PC-9 (cell line): Measurements from ENCODE around the gene PLD5. TPM values are rescaled to one million over a fixed set of nuclear protein-coding genes. Genes with fewer than 3 reads are reported as not detected.
"Not testable (repeated sequence)": the region's sequence is repeated elsewhere in the genome, so short reads cannot be mapped to it uniquely, and the experiment has no call there.

Experiments used
- BruUV-seq: library from RNA; stranded (reverse); fragments of 400-500 nt; replicated peaks from 2 replicates; lab custom pipeline; 2021; lab: Mats Ljungman, UMichigan
- CTCF ChIA-PET: fragments of 300-600 bp; sonication (Branson Sonifier 250); formaldehyde crosslinking; loops from one replicate; lab custom pipeline; 2022; ENCODE audit warnings: antibody characterized with exemption; lab: Charles Lee
- POLR2A ChIA-PET: fragments of 300-600 bp; sonication (Branson Sonifier 250); formaldehyde crosslinking; loops from one replicate; lab custom pipeline; 2022; ENCODE audit warnings: antibody characterized with exemption; ENCODE audit not compliant: unreplicated experiment; lab: Charles Lee
- DNase-seq, 2 experiments: peaks; one replicate each; pipeline versions ENCODE4 v3.0.0 to v3.0.0-alpha.2; 2015 to 2022; ENCODE audit warnings: mixed read lengths in 1 of 2
- H2AFZ ChIP-seq: fragments of 200-600 bp; sonication (generic); 2 replicates; pipeline ENCODE4 v1.8.1; 2017; ENCODE audit warnings: antibody characterized with exemption
- H3F3A ChIP-seq: fragments of 200-600 bp; sonication (generic); 2 replicates; pipeline ENCODE4 v1.8.1; 2017; ENCODE audit warnings: antibody characterized with exemption, mild to moderate bottlenecking, low read depth; ENCODE audit not compliant: insufficient read depth
- H3K27ac ChIP-seq: fragments of 200-600 bp; sonication (generic); 2 replicates; pipeline ENCODE4 v1.6.1; 2016; ENCODE audit warnings: mixed run types
- H3K27me3 ChIP-seq: fragments of 200-600 bp; sonication (generic); 2 replicates; pipeline ENCODE4 v1.6.1; 2016; ENCODE audit warnings: low read depth, mixed run types; ENCODE audit not compliant: insufficient read depth
- H3K36me3 ChIP-seq: fragments of 200-600 bp; sonication (generic); 2 replicates; pipeline ENCODE4 v1.6.1; 2016; ENCODE audit warnings: low read depth, mixed run types
- H3K4me1 ChIP-seq: fragments of 200-600 bp; sonication (generic); replicated peaks from 2 replicates; pipeline ENCODE4 v1.6.1; 2016; ENCODE audit warnings: mixed run types; ENCODE audit not compliant: insufficient read depth
- H3K4me2 ChIP-seq: fragments of 200-600 bp; sonication (generic); 2 replicates; pipeline ENCODE4 v1.6.1; 2017; ENCODE audit warnings: mixed run types
- H3K4me3 ChIP-seq: fragments of 200-600 bp; sonication (generic); 2 replicates; pipeline ENCODE4 v1.6.1; 2016; ENCODE audit warnings: mixed run types
- H3K79me2 ChIP-seq: fragments of 200-600 bp; sonication (generic); 2 replicates; pipeline ENCODE4 v1.6.1; 2017; ENCODE audit warnings: low read depth, mixed run types
- H3K9me2 ChIP-seq: fragments of 200-600 bp; sonication (generic); 2 replicates; pipeline ENCODE4 v1.8.1; 2017; ENCODE audit warnings: mild to moderate bottlenecking; ENCODE audit not compliant: insufficient read depth
- H3K9me3 ChIP-seq: fragments of 200-600 bp; sonication (generic); 2 replicates; pipeline ENCODE4 v1.8.1; 2016; ENCODE audit warnings: low read depth; ENCODE audit not compliant: insufficient read depth
- H4K20me1 ChIP-seq: fragments of 200-600 bp; sonication (generic); 2 replicates; pipeline ENCODE4 v1.8.1; 2017; ENCODE audit not compliant: insufficient read depth
- CTCF ChIP-seq: fragments of 200-600 bp; sonication (generic); conservative IDR thresholded peaks from 2 replicates; pipeline ENCODE4 v1.6.1; 2017; ENCODE audit warnings: mixed run types, antibody characterized with exemption, mild to moderate bottlenecking, moderate library complexity
- EZH2 ChIP-seq: fragments of 200-600 bp; sonication (generic); IDR thresholded peaks from 2 replicates; pipeline ENCODE4 v1.8.0; 2017; ENCODE audit warnings: antibody characterized with exemption, low read depth
- intact Hi-C: fragments of 100-400 bp; cut with micrococcal nuclease; formaldehyde crosslinking; loops from one replicate; pipeline ENCODE4 v1.10.0; 2022; ENCODE audit not compliant: unreplicated experiment
- total RNA-seq: library from RNA; stranded (reverse); gene quantifications from 2 replicates; pipeline ENCODE4 v1.2.3, GENCODE V29; 2021

Gene PLD5
- total RNA-seq, 1 experiment from 2014 or later = not detected

DNA sequence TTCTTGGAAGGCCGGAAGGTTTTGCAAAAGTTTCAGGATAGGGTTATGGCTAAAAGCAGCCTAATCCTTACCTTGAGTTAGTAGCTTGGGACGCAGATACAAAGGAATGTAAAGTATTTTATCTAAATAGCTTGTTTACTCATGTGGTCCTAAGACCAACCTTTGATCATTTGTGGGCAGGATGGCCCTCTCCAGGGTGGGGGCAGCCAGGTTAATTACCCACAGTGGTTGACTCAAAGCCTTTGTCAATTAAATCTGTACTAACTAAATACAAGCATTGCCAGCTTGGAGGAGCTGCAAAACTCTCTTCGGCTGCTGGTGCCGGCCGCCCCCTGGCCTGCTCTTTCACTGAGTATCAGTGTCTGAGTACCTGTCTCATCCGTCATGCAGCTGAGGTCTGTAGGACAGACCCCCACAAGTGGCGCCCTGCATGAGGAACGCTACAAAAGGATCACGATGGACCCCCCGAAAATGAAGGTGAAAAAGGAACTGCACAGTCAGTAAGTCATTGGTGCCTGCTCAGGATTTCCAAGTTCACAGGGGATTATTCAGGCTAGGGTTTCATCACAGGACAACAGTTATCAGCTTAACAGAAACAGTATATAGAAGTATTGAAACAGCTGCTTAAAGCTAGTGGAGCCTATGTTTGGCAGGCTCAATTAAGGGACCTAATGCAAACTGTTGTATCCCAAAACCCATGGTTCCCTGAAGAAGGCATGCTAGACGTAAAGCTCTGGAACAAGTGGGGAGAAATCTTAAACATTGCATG is 313.1 kb downstream of the PLD5 start:
- H3K27me3 ChIP-seq = peaks cover 67% of the 10 kb centered on the region
- no peaks in the 10 kb centered on the region for H3K4me1 ChIP-seq
- no peaks in the 10 kb centered on the region for H3F3A ChIP-seq
- H3K36me3 ChIP-seq = no peaks in the 10 kb centered on the region
- POLR2A ChIA-PET = no interaction called here
- H3K4me2 ChIP-seq = no peak overlapping the region
- no peak for TF ChIP-seq EZH2
- TF ChIP-seq CTCF = no peak
- H4K20me1 ChIP-seq = no peaks in the 10 kb centered on the region
- no peak overlapping the region for H2AFZ ChIP-seq
- intact Hi-C loops = no loop called here
- H3K9me3 ChIP-seq = 0 out of 2 replicates have a peak, but pooled peaks cover under 1% of the 10 kb centered on the region
- no peaks in the 10 kb centered on the region for H3K79me2 ChIP-seq
- no peaks in the 10 kb centered on the region for H3K9me2 ChIP-seq
- H3K27ac ChIP-seq = no peak overlapping the region
- BruUV-seq = no TSS peak
- no peak overlapping the region for H3K4me3 ChIP-seq
- CTCF ChIA-PET = no interaction called here
- DNase-seq = no peak

DNA sequence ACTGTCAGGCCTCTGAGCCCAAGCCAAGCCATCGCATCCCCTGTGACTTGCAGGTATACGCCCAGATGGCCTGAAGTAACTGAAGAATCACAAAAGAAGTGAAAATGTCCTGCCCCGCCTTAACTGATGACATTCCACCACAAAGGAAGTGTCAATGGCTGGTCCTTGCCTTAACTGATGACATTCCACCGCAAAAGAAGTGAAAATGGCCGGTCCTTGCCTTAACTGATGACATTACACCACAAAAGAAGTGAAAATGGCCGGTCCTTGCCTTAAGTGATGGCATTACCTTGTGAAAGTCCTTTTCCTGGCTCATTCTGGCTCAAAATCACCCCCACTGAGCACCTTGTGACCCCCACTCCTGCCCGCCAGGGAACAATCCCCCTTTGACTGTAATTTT is 314.2 kb downstream of the PLD5 start:
- H3K9me3 ChIP-seq, H3K36me3 ChIP-seq, H3K4me2 ChIP-seq, H3K79me2 ChIP-seq, H3K4me3 ChIP-seq, H3K9me2 ChIP-seq, H3K27ac ChIP-seq, CTCF ChIA-PET, H4K20me1 ChIP-seq, H3F3A ChIP-seq, H2AFZ ChIP-seq, DNase-seq, POLR2A ChIA-PET, BruUV-seq, intact Hi-C loops, H3K4me1 ChIP-seq: not testable (repeated sequence)
- H3K27me3 ChIP-seq = peaks cover 68% of the 10 kb centered on the region

DNA sequence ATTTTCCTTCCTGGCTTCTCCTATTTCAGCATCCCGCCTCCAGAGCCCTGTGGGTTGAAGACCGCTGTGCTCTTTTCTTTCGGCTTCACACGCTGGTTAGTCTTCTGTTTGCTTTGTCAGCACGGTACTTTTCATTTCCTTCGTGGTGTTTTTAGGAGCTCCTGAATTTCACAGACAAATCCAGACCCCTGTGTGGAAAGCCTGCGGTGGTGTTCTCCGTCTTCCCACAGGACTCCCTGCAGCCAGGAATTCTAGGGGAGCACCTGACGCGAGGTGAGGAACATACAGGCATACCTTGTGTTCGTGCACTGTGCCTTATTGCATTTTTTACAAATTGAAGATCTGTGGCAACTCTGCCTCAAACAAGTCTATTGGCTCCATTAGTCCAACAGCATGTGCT is 315.4 kb downstream of the PLD5 start:
- no TSS peak for BruUV-seq
- Histone ChIP-seq H3K9me2 (no peaks in the 10 kb centered on the region), H3K27me3 (peaks cover 71% of the 10 kb centered on the region), H3K4me3 (no peak overlapping the region), H4K20me1 (no peaks in the 10 kb centered on the region), H3K4me2 (no peak overlapping the region), H3K79me2 (no peaks in the 10 kb centered on the region), H3K9me3 (no peaks in the 10 kb centered on the region), H3K4me1 (no peaks in the 10 kb centered on the region), H3K27ac (no peak overlapping the region), H2AFZ (no peak overlapping the region), H3F3A (no peaks in the 10 kb centered on the region), H3K36me3 (no peaks in the 10 kb centered on the region)
- TF ChIP-seq CTCF (no peak), EZH2 (no peak)
- ChIA-PET CTCF (no interaction called here), POLR2A (no interaction called here)
- intact Hi-C loops = loop anchor here (10.0 kb wide), 1 partner anchor 124 kb away; no protein-coding TSS in a partner anchor
- no peak for DNase-seq
